CD4-positive, alpha-beta T cell treated with Interleukin-4 for 4 hours (primary cell): ENCODE data around the gene LEF1.

Experiments
- DNase-seq: peaks from one replicate; pipeline ENCODE4 v3.0.0-alpha.2; 2020

LEF1 gene

GRCh38 chr4:108168671-108169523 lies at the start of gene LEF1:
Gene LEF1 (minus strand): TSS chr4:108168932. CDS start chr4:108167767, 1,165 bp downstream.
- peak; percentile 62 for DNase-seq

- DNase-seq: no peak
These were observed 47.8 kb upstream of the LEF1 start for GRCh38 chr4:108216510-108216909.

- DNase-seq: no peak
These were observed 46.3 kb upstream of the LEF1 start for GRCh38 chr4:108215055-108215454.

- DNase-seq: no peak
These were observed 45.0 kb upstream of the LEF1 start for GRCh38 chr4:108213723-108214122.

- DNase-seq: no peak
These were observed 44.6 kb upstream of the LEF1 start for GRCh38 chr4:108213308-108213707.

DNA sequence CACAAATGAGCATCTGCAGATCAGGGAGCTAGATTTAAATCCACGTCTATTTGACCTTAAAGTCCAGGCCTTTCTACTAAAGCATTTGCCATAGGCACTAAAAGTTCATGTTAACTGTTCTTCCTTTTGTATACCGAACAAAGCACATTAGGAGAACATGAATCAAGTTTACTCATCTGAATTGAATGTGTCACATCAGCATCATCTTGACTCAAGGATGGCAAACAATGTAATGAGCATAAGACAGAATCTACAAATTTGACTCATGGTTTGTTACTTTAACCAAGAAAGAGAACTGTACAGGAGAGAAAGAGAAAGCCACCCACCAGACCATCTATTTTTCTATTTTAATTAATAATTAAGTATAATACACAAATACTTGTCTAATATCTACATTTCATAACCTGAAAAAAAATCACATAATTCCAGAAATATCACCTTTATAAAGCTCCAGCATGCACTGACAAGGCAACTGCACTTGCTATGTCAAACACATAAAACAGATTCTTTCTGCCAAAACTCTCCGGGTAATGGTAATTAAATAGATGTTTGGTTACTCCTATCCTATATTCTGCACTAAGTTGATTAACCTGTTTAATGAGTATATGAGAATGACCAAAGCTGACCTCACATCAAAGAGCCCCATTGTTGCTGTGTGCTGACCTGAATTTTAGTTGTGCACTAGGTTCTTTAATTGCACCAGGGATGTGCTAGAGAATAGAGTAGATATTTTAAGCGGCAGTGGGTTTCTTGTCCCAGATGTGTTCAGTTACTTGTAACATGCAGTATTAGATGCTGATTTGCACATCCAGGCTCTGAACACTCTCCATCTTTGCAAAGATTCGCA lies 42.5 kb upstream of the LEF1 start:
- no peak for DNase-seq

- no peak for DNase-seq
These were observed 40.8 kb upstream of the LEF1 start for GRCh38 chr4:108209489-108209888.

GRCh38 chr4:108205859-108206258 lies 37.1 kb upstream of the LEF1 start:
- DNase-seq: no peak

DNA sequence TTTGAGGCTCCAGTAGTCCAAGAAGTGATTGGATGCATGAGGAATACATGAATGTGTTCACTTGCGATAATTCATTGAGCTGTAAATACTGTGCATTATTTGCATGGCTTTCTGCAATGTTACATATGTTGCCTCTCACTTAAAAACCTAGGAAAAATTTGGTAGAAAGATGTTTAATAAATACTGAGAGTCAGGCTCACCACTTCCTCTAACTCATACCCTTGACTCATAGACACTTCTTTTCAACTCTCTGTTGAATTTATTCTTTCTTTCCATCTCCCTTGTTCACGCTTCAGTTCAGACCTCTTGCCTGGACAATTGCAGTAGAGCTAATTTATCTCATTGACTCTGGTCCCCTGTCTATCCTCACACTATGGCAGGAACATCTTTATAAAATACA lies 35.8 kb upstream of the LEF1 start:
- no peak for DNase-seq

- no peak for DNase-seq
These were observed 34.6 kb upstream of the LEF1 start for GRCh38 chr4:108203377-108203776.

GRCh38 chr4:108201774-108202173 lies 33.0 kb upstream of the LEF1 start:
- no peak for DNase-seq

- DNase-seq: no peak
These were observed 31.1 kb upstream of the LEF1 start for GRCh38 chr4:108199881-108200280.

DNA sequence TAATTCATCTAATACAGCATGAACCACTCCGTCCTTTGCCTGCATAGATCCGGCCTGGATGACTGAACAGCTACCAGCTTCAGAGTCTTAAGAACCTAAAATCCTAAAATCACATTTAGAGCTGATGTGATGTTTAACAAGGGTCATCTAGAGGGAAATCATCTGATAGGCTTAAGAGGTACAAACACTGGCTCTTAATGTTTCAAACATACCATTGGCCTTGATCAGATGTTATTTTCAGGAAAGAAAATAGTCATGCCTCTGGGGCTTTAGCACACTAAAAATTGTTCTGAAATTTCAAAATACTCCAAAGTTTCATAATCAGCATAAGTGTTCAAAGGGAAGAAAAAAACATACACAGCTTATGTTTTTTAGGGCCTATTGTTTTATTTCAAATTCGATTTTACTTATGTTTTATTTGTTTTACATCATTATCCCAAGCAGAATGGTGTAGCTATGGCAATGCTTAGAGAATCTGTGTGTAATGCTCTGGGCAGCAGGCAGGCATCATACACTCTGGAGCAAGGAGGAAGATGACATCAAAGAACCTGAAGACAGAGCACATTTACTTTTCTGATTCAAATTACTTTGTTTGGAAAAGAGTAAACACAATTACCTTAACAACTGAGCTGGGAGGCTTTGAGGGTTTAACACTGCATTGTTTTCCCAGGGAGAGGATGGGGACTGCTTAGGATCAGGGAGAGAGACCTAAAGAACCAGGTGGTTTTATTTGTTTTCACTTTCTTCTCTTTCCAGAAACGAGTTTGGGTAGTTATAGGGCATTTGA lies 25.3 kb upstream of the LEF1 start:
- no peak for DNase-seq

DNA sequence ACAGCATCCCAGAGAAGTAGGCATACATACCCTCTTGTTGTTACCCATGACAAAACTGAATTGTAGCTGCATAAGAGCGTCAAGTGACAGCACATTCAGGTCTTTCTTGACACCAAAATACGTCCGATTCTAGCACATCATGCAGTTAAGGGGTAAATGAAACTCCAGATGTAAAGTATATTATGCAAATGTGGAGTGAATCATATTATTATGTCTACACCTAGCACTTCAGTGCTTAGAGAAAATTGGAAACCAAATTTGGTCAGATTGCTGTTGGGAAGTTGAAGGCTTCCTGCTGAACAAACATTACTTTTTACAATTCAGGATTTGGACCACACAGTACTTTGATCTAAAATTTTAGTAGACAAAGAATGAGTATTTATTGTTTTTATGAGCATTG lies 24.2 kb upstream of the LEF1 start:
- DNase-seq: no peak

- DNase-seq: no peak
These were observed 23.3 kb upstream of the LEF1 start for GRCh38 chr4:108192056-108192455.

DNA sequence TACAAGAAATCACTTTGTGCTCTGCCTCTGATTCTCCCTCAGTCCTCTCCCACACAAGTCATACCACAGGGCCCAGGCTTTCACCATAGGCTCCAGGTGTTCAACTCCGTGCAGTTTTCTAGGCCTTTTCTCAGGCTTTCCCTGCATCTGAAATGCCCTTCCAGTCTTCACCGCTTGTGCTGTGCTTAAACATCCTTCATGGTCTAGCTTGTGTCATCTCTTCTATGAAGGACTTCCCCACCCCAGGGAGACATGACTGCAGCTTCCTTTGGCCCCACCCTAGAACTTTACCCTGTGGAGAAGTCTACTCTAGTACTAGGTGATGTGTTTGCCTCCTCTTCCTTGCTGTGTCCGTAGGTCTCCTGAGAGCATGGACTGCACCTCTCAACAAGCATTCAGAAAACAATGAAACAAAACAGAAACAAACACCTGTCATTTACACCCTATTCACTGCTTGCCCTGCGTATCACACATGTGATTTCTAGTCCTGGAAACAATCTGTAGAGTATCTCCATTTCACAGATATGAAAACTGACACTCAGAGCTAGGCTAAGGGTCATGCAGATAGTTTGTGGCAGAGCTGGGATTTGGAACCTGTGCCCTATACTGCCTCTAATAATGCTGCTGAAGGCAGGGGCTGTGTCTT lies 22.7 kb upstream of the LEF1 start:
- no peak for DNase-seq

DNA sequence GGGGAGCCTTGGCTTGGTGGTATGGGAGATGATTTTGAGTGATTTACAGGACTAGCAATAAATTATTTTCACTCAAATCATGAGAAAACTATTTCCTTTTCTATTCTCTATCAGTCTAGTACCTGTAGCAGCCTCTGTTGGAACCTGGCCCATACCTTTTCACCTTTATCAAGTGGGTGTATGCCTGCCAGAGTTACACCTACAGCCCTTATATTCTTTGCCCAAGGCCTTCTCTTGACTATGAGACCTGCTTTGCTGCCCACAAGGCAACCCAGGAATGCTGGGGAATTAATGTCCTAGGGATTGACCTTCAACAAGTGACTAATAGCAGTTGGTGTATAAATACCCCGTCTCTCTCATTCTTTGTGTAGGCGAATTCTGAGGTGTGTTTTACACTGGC lies 20.0 kb upstream of the LEF1 start:
- DNase-seq: no peak

- DNase-seq: no peak
These were observed 16.5 kb upstream of the LEF1 start for GRCh38 chr4:108185252-108185651.

GRCh38 chr4:108184453-108185049 lies 15.8 kb upstream of the LEF1 start:
- no peak for DNase-seq

DNA sequence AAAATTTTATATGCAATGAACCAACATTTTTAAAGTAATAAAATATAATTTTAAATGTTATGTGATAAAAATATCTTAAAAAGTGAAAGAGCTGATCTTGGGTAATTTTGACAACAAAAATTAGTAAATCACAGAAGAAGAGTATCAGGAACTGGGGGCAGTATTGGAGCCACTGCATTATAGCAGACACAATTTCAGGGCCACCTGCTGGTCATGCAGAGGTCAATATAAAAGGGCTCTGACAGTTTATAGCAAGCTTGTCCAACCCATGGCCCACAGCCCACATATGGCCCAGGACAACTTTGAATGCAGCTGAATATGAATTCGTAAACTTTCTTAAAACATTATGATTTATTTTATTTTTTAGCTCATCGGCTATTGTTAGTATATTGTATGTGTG lies 13.0 kb upstream of the LEF1 start:
- no peak for DNase-seq

DNA sequence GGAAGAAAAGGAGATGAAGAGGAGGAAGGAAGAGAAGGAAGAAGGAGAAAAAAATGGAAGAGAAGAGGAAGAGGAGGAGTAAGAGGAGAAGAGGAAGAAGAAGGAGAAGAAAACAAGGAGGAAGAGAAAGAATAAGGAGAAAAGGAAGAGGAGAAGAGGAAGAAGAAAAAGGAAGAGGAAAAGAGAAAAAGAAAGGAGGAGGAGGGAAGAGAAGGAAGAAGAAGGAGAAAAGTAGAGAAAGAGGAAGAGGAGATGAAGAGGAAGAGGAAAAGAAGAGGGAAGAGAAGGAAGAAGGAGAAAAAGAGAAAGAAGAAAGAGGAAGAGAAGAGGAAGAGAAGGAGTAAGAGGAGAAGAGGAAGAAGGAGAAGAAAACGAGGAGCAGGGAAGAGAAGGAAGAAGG lies 11.8 kb upstream of the LEF1 start:
- no peak for DNase-seq

DNA sequence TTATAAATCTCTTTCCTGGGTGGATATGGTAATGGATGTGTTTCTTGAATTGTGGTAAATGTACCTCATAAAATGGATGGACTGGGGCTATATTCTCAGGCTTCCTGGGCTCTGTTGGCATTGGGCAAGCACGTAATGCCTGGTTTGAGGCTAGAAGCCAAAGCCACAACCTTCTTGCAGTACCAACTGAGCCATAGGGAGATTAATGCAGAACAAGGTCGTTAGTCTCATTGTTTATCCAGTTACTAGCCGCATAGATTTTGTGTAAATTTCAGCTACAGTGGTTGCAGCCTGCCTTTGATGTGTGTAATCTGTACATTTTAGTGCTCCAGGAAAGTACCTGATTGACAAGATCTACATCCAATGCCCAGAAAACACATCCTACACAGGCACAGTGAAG lies 7.2 kb upstream of the LEF1 start:
- no peak for DNase-seq
